Fibroblast of the conjunctiva (primary cell): ENCODE data around the gene ZC3H12C.
"Not testable (repeated sequence)": the region's sequence is repeated elsewhere in the genome, so short reads cannot be mapped to it uniquely, and the experiment has no call there.

Experiments used
- DNase-seq: peaks from one replicate; pipeline ENCODE4 v3.0.0-alpha.2; 2010; ENCODE audit warnings: low read depth

Gene ZC3H12C

GRCh38 chr11:110092515-110093406, at the start of gene ZC3H12C:
TSS of gene ZC3H12C (plus strand) at chr11:110093392. CDS start at chr11:110093412, 20 bp downstream.
- peak; percentile 87 for DNase-seq

- DNase-seq = no peak
Measured at GRCh38 chr11:110044226-110044968, 48.8 kb upstream of the ZC3H12C start.

GRCh38 chr11:110046775-110047380, 46.3 kb upstream of the ZC3H12C start:
- no peak for DNase-seq

GRCh38 chr11:110049501-110050200, 43.5 kb upstream of the ZC3H12C start:
- no peak for DNase-seq

- DNase-seq = no peak
Measured at GRCh38 chr11:110050201-110050506, 43.0 kb upstream of the ZC3H12C start.

GRCh38 chr11:110053848-110054414, 39.3 kb upstream of the ZC3H12C start:
- DNase-seq = no peak

GRCh38 chr11:110056956-110057355, 36.2 kb upstream of the ZC3H12C start:
- no peak for DNase-seq

GRCh38 chr11:110059706-110060463, 33.3 kb upstream of the ZC3H12C start:
- DNase-seq = no peak

- DNase-seq = no peak
Measured at GRCh38 chr11:110061296-110061695, 31.9 kb upstream of the ZC3H12C start.

- DNase-seq = no peak
Measured at GRCh38 chr11:110062247-110062646, 30.9 kb upstream of the ZC3H12C start.

- DNase-seq = no peak
Measured at GRCh38 chr11:110065189-110065588, 28.0 kb upstream of the ZC3H12C start.

GRCh38 chr11:110068001-110068400, 25.2 kb upstream of the ZC3H12C start:
- DNase-seq = not testable (repeated sequence)

GRCh38 chr11:110069158-110069737, 23.9 kb upstream of the ZC3H12C start:
- DNase-seq = no peak

GRCh38 chr11:110070176-110070575, 23.0 kb upstream of the ZC3H12C start:
- DNase-seq = no peak

GRCh38 chr11:110071197-110071596, 22.0 kb upstream of the ZC3H12C start:
- no peak for DNase-seq

- DNase-seq = no peak
Measured at GRCh38 chr11:110072930-110073329, 20.3 kb upstream of the ZC3H12C start.

GRCh38 chr11:110074499-110074898, 18.7 kb upstream of the ZC3H12C start:
- no peak for DNase-seq

GRCh38 chr11:110075105-110075846, 17.9 kb upstream of the ZC3H12C start:
- no peak for DNase-seq

- no peak for DNase-seq
Measured at GRCh38 chr11:110075847-110076208, 17.4 kb upstream of the ZC3H12C start.

- DNase-seq = no peak
Measured at GRCh38 chr11:110076371-110076965, 16.7 kb upstream of the ZC3H12C start.
